ENCODE results near the gene PI4KA. TPM values are rescaled to one million over a fixed set of nuclear protein-coding genes. Genes with fewer than 3 reads are reported as not detected.

Gene PI4KA
- polyA plus RNA-seq, 1 of the 3 experiments (the other 2 are of a cell fraction), result 30.0 TPM

DNA sequence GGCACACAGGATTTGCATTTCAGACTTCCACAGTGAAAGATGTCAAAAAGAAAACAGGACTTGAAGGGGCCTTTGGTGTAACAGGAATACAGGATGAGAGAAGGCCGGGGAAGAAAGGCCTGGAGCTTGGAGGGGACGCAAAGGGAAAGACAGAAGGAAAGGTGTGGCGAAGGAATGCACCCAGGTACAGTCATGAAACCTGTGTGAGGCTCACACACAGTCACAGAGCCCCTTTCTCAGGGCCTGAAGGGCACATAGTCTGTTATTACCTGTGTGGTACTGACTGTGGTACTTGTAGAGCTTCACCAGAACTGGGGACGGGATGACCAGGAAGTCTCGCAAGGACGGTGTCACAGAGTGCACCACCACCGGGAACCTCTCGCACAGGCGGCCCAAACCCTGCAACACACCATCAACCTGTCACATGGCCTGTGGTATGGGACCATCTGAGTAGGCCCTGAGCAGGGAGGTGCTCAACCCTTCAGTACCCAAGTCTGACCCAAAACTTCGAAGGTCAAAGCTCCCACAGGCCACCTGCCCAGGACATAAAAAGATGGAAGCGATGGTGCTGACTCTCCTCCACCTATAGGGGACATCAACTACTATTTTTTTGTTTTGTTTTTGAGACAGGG lies 55.6 kb downstream of the PI4KA start:
- DNase-seq, result no peak
- H3K27ac ChIP-seq (ENCODE audit: low read depth in 2 of 2, low read length in 1 of 2), result no peak overlapping the region
- peaks cover 3% of the 10 kb centered on the region for H3F3A ChIP-seq (replicated peaks; ENCODE audit: insufficient read depth)
- no peaks in the 10 kb centered on the region for H4K20me1 ChIP-seq (ENCODE audit: insufficient read depth)
- WGBS (ENCODE audit: low lambda C conversion rate), result 94% methylated on average over 5 of the region's 11 CpGs
- H3K36me3 ChIP-seq (replicated peaks in 1 of 2; ENCODE audit: control insufficient read depth in 1 of 2, insufficient read depth in 2 of 2, low read length in 1 of 2), result peaks cover 20 to 53% of the 10 kb centered on the region in 2 experiments
- TF ChIP-seq, protein P1, sequence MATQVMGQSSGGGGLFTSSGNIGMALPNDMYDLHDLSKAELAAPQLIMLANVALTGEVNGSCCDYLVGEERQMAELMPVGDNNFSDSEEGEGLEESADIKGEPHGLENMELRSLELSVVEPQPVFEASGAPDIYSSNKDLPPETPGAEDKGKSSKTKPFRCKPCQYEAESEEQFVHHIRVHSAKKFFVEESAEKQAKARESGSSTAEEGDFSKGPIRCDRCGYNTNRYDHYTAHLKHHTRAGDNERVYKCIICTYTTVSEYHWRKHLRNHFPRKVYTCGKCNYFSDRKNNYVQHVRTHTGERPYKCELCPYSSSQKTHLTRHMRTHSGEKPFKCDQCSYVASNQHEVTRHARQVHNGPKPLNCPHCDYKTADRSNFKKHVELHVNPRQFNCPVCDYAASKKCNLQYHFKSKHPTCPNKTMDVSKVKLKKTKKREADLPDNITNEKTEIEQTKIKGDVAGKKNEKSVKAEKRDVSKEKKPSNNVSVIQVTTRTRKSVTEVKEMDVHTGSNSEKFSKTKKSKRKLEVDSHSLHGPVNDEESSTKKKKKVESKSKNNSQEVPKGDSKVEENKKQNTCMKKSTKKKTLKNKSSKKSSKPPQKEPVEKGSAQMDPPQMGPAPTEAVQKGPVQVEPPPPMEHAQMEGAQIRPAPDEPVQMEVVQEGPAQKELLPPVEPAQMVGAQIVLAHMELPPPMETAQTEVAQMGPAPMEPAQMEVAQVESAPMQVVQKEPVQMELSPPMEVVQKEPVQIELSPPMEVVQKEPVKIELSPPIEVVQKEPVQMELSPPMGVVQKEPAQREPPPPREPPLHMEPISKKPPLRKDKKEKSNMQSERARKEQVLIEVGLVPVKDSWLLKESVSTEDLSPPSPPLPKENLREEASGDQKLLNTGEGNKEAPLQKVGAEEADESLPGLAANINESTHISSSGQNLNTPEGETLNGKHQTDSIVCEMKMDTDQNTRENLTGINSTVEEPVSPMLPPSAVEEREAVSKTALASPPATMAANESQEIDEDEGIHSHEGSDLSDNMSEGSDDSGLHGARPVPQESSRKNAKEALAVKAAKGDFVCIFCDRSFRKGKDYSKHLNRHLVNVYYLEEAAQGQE (IDR thresholded peaks at IDR 0.05; ENCODE audit: low read depth, low read length), result no peak
- TF ChIP-seq ELF1 (IDR thresholded peaks at IDR 0.05), result no peak
- TF ChIP-seq POLR2AphosphoS5 (IDR thresholded peaks at IDR 0.05; ENCODE audit: low read depth, low read length), result no peak
- TF ChIP-seq MEF2A (IDR thresholded peaks at IDR 0.05; ENCODE audit: borderline replicate concordance, low read depth), result no peak
- TF ChIP-seq EZH2phosphoT487 (IDR thresholded peaks at IDR 0.05; ENCODE audit: borderline replicate concordance, low read depth), result no peak
- no peaks in the 10 kb centered on the region for H3K9me3 ChIP-seq
- no peak overlapping the region for H2AFZ ChIP-seq (ENCODE audit: low read depth)
- H3K27me3 ChIP-seq (ENCODE audit: insufficient read depth), result no peaks in the 10 kb centered on the region
- no peaks in the 10 kb centered on the region for H3K9me2 ChIP-seq
- H3K4me1 ChIP-seq (ENCODE audit: control insufficient read depth in 1 of 2, insufficient read depth in 2 of 2, low read depth in 1 of 2, low read length in 1 of 2), result peaks cover 15 to 17% of the 10 kb centered on the region in 2 experiments; a peak in 2 of 4 replicates
- H3K79me2 ChIP-seq (ENCODE audit: insufficient read depth), result no peaks in the 10 kb centered on the region
- CTCF ChIA-PET, result interaction anchor here (1.5 to 3.0 kb wide), 7 partner anchors 10 to 299 kb away, joined by 4 to 26 read pairs (median 9); no protein-coding TSS in a partner anchor
- POLR2A ChIA-PET, result no interaction called here
- no peak overlapping the region for H3K4me3 ChIP-seq (ENCODE audit: low read depth in 2 of 2, low read length in 1 of 2)
- no peak overlapping the region for H3K9ac ChIP-seq
- no peak overlapping the region for H3K4me2 ChIP-seq

DNA sequence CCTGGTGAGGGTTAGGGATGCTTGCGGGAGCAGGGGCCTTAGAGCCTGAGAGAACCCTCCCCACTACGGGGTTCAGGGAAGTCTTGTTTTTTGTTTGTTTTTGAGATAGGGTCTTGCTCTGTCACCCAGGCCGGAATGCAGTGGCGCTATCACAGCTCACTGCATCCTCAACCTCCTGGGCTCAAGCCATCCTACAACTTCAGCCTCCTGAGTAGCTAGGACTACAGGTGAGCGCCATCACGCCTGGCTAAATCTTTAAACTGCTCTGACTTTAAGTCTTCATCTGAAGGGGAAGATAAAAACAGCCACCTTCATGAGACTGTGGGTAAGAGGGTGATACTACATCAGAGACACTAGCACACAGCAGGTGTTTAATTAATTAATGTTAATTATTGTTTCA lies 56.2 kb downstream of the PI4KA start:
- H3K79me2 ChIP-seq (ENCODE audit: insufficient read depth), result no peaks in the 10 kb centered on the region
- H3K9me2 ChIP-seq, result no peaks in the 10 kb centered on the region
- H3K27ac ChIP-seq (ENCODE audit: low read depth in 2 of 2, low read length in 1 of 2), result no peak overlapping the region
- H3K36me3 ChIP-seq (replicated peaks in 1 of 2; ENCODE audit: control insufficient read depth in 1 of 2, insufficient read depth in 2 of 2, low read length in 1 of 2), result peaks cover 20 to 56% of the 10 kb centered on the region in 2 experiments
- H3K4me2 ChIP-seq, result no peak overlapping the region
- H4K20me1 ChIP-seq (ENCODE audit: insufficient read depth), result no peaks in the 10 kb centered on the region
- no peak overlapping the region for H2AFZ ChIP-seq (ENCODE audit: low read depth)
- DNase-seq, result no peak
- POLR2A ChIA-PET, result no interaction called here
- no peaks in the 10 kb centered on the region for H3F3A ChIP-seq (replicated peaks; ENCODE audit: insufficient read depth)
- no peaks in the 10 kb centered on the region for H3K9me3 ChIP-seq
- no peak overlapping the region for H3K9ac ChIP-seq
- H3K27me3 ChIP-seq (ENCODE audit: insufficient read depth), result no peaks in the 10 kb centered on the region
- H3K4me1 ChIP-seq (ENCODE audit: control insufficient read depth in 1 of 2, insufficient read depth in 2 of 2, low read depth in 1 of 2, low read length in 1 of 2), result peaks cover 12 to 15% of the 10 kb centered on the region in 2 experiments; a peak in 2 of 4 replicates
- no peak overlapping the region for H3K4me3 ChIP-seq (ENCODE audit: low read depth in 2 of 2, low read length in 1 of 2)
- 90% methylated on average over 6 of the region's 6 CpGs for WGBS (ENCODE audit: low lambda C conversion rate)
- CTCF ChIA-PET, result interaction anchor here (3.0 kb wide), 1 partner anchor 19 kb away, joined by 16 read pairs; no protein-coding TSS in a partner anchor
- TF ChIP-seq FOXJ3 (CRISPR knock-in tag; IDR thresholded peaks at IDR 0.05), result no peak
- no peak for TF ChIP-seq POLR2AphosphoS5 (IDR thresholded peaks at IDR 0.05; ENCODE audit: low read depth, low read length)
- TF ChIP-seq MXI1 (IDR thresholded peaks at IDR 0.05; ENCODE audit: low read depth, low read length), result no peak
- no peak for TF ChIP-seq GABPA (IDR thresholded peaks at IDR 0.05; ENCODE audit: low read depth)
- TF ChIP-seq RCOR1 (IDR thresholded peaks at IDR 0.05; ENCODE audit: low read length), result no peak
- no peak for TF ChIP-seq TAF1 (IDR thresholded peaks at IDR 0.05; ENCODE audit: borderline replicate concordance, low read depth, low read length)
- TF ChIP-seq CHD2 (IDR thresholded peaks at IDR 0.05; ENCODE audit: low read length, partially characterized antibody), result no peak
- TF ChIP-seq, protein P2, sequence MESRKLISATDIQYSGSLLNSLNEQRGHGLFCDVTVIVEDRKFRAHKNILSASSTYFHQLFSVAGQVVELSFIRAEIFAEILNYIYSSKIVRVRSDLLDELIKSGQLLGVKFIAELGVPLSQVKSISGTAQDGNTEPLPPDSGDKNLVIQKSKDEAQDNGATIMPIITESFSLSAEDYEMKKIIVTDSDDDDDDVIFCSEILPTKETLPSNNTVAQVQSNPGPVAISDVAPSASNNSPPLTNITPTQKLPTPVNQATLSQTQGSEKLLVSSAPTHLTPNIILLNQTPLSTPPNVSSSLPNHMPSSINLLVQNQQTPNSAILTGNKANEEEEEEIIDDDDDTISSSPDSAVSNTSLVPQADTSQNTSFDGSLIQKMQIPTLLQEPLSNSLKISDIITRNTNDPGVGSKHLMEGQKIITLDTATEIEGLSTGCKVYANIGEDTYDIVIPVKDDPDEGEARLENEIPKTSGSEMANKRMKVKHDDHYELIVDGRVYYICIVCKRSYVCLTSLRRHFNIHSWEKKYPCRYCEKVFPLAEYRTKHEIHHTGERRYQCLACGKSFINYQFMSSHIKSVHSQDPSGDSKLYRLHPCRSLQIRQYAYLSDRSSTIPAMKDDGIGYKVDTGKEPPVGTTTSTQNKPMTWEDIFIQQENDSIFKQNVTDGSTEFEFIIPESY (IDR thresholded peaks at IDR 0.05; ENCODE audit: borderline replicate concordance, low read depth), result no peak
- no peak for TF ChIP-seq FOXM1 (IDR thresholded peaks at IDR 0.05; ENCODE audit: low read depth)
- no peak for TF ChIP-seq JUND (IDR thresholded peaks at IDR 0.05)
- TF ChIP-seq, protein P3, sequence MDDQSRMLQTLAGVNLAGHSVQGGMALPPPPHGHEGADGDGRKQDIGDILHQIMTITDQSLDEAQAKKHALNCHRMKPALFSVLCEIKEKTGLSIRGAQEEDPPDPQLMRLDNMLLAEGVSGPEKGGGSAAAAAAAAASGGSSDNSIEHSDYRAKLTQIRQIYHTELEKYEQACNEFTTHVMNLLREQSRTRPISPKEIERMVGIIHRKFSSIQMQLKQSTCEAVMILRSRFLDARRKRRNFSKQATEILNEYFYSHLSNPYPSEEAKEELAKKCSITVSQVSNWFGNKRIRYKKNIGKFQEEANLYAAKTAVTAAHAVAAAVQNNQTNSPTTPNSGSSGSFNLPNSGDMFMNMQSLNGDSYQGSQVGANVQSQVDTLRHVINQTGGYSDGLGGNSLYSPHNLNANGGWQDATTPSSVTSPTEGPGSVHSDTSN (IDR thresholded peaks at IDR 0.05), result no peak
- TF ChIP-seq, protein P4, sequence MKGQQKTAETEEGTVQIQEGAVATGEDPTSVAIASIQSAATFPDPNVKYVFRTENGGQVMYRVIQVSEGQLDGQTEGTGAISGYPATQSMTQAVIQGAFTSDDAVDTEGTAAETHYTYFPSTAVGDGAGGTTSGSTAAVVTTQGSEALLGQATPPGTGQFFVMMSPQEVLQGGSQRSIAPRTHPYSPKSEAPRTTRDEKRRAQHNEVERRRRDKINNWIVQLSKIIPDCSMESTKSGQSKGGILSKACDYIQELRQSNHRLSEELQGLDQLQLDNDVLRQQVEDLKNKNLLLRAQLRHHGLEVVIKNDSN (IDR thresholded peaks at IDR 0.05; ENCODE audit: borderline replicate concordance, low read depth), result no peak
- TF ChIP-seq EZH2phosphoT487 (IDR thresholded peaks at IDR 0.05; ENCODE audit: borderline replicate concordance, low read depth), result no peak
- TF ChIP-seq GATA2 (CRISPR knock-in tag; IDR thresholded peaks at IDR 0.05), result no peak
- no peak for TF ChIP-seq RAD21 (IDR thresholded peaks at IDR 0.05; ENCODE audit: low read length)
- no peak for TF ChIP-seq SMC3 (IDR thresholded peaks at IDR 0.05; ENCODE audit: low read depth, low read length)
- TF ChIP-seq ELF1 (IDR thresholded peaks at IDR 0.05), result no peak
- no peak for TF ChIP-seq TCF12 (IDR thresholded peaks at IDR 0.05)

Measured in SK-N-SH (cell line).